ENCODE results near the gene STMN3. TPM values are rescaled to one million over a fixed set of nuclear protein-coding genes. Genes with fewer than 3 reads are reported as not detected.
A peak's percentile ranks its signal among the peaks of the same experiment; 100 is the strongest.

STMN3 gene
- total and polyA plus RNA-seq, 10 of the 15 experiments (the other 5 are each of a cell fraction or from before 2014, with no cell fraction given), result 0.09 to 3.6 (median 1.4) TPM; not detected in 1

- Histone ChIP-seq H3K4me2 (ENCODE audit: control insufficient read depth, insufficient read depth) (no peak overlapping the region), H3K27me3 (replicated peaks in 1 of 2; ENCODE audit: control insufficient read depth in 2 of 2, insufficient read depth in 2 of 2, low read length in 1 of 2) (no peaks in the 10 kb centered on the region), H2AFZ (ENCODE audit: control insufficient read depth, low read depth, low read length) (no peak overlapping the region), H3K4me1 (ENCODE audit: control insufficient read depth, insufficient read depth, low read length) (no peaks in the 10 kb centered on the region), H3K4me3 (no peak overlapping the region), H3K27ac (ENCODE audit: control insufficient read depth, insufficient read depth) (no peak overlapping the region), H3K9me3 (replicated peaks; ENCODE audit: control insufficient read depth, insufficient read depth, low read length) (no peaks in the 10 kb centered on the region), H3K36me3 (ENCODE audit: control insufficient read depth in 2 of 2, insufficient read depth in 2 of 2, low read length in 1 of 2) (peaks cover 1 to 4% of the 10 kb centered on the region in 2 experiments; a peak in 2 of 4 replicates), H3K9ac (ENCODE audit: control insufficient read depth, insufficient read depth, low read length) (no peak overlapping the region), H4K20me1 (ENCODE audit: control insufficient read depth, insufficient read depth) (no peaks in the 10 kb centered on the region), H3K79me2 (ENCODE audit: control insufficient read depth, insufficient read depth, low read length) (no peaks in the 10 kb centered on the region)
- SMC1A ChIA-PET (ENCODE audit: uncharacterized antibody, unreplicated experiment), result no interaction called here
- TF ChIP-seq, protein P1, sequence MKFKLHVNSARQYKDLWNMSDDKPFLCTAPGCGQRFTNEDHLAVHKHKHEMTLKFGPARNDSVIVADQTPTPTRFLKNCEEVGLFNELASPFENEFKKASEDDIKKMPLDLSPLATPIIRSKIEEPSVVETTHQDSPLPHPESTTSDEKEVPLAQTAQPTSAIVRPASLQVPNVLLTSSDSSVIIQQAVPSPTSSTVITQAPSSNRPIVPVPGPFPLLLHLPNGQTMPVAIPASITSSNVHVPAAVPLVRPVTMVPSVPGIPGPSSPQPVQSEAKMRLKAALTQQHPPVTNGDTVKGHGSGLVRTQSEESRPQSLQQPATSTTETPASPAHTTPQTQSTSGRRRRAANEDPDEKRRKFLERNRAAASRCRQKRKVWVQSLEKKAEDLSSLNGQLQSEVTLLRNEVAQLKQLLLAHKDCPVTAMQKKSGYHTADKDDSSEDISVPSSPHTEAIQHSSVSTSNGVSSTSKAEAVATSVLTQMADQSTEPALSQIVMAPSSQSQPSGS (IDR thresholded peaks at IDR 0.05; ENCODE audit: low read length), result no peak
- 0 out of 3 replicates have a peak, but pooled peaks of 1 of the 2 experiments have one; percentile 12 for TF ChIP-seq EGR1 (IDR thresholded peaks at IDR 0.05; ENCODE audit: borderline replicate concordance in 1 of 2, low read depth in 2 of 2, low read length in 2 of 2)
- DNase-seq (ENCODE audit: low read depth, low spot score) (no peak), ATAC-seq (no peak), FAIRE-seq (no peak)
- BruUV-seq (replicated peaks), result no TSS peak
- in situ Hi-C loops (cut with MboI), result no loop called here
- WGBS (ENCODE audit: insufficient coverage, insufficient replicate concordance, low lambda C conversion rate, missing lambda C conversion rate), result 87% methylated on average over 31 of the region's 38 CpGs
- RAD21 ChIA-PET (ENCODE audit: unreplicated experiment), result no interaction called here
- intact Hi-C loops (cut with micrococcal nuclease; ENCODE audit: unreplicated experiment), result no loop called here
- POLR2A ChIA-PET, result no interaction called here
- CTCF ChIA-PET, result interaction anchor here (0.8 kb wide), 1 partner anchor 106 kb away, joined by 4 read pairs; no protein-coding TSS in a partner anchor
These were observed 25.6 kb upstream of the STMN3 start for GRCh38 chr20:63678667-63679465.

DNA sequence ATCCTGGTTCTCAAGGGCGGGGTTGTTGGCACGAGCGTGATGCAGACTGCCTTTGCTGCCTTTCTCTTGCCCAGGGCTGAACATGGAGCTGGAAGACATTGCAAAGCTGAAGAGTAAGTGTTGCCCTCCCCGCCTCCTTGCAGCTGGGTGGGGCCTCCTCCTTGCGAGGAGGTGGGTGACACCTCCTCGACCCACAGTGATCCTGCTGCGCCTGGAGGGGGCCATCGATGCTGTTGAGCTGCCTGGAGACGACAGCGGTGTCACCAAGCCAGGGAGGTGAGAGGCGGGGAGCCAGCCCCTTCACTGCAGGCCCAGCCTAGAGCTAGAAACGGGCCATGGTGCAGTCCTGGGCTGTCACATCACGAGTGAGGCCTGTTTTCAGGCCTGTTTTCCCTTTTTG is 24.8 kb upstream of the STMN3 start:
- H2AFZ ChIP-seq (ENCODE audit: control insufficient read depth, low read depth, low read length), result no peak overlapping the region
- H3K79me2 ChIP-seq (ENCODE audit: control insufficient read depth, insufficient read depth, low read length), result no peaks in the 10 kb centered on the region
- CTCF ChIA-PET, result interaction anchor here (0.8 kb wide), 1 partner anchor 107 kb away, joined by 4 read pairs; no protein-coding TSS in a partner anchor
- no peak overlapping the region for H3K4me2 ChIP-seq (ENCODE audit: control insufficient read depth, insufficient read depth)
- no TSS peak for BruUV-seq (replicated peaks)
- peaks cover 1 to 4% of the 10 kb centered on the region in 2 experiments; a peak in 2 of 4 replicates for H3K36me3 ChIP-seq (ENCODE audit: control insufficient read depth in 2 of 2, insufficient read depth in 2 of 2, low read length in 1 of 2)
- SMC1A ChIA-PET (ENCODE audit: uncharacterized antibody, unreplicated experiment), result no interaction called here
- intact Hi-C loops (cut with micrococcal nuclease; ENCODE audit: unreplicated experiment), result no loop called here
- no peak for FAIRE-seq
- H3K9me3 ChIP-seq (replicated peaks; ENCODE audit: control insufficient read depth, insufficient read depth, low read length), result no peaks in the 10 kb centered on the region
- H4K20me1 ChIP-seq (ENCODE audit: control insufficient read depth, insufficient read depth), result no peaks in the 10 kb centered on the region
- no peak overlapping the region for H3K4me3 ChIP-seq
- DNase-seq (ENCODE audit: low read depth, low spot score), result no peak
- H3K27me3 ChIP-seq (replicated peaks in 1 of 2; ENCODE audit: control insufficient read depth in 2 of 2, insufficient read depth in 2 of 2, low read length in 1 of 2), result no peaks in the 10 kb centered on the region
- POLR2A ChIA-PET, result no interaction called here
- no peak for ATAC-seq
- no peak overlapping the region for H3K9ac ChIP-seq (ENCODE audit: control insufficient read depth, insufficient read depth, low read length)
- 81% methylated on average over 13 of the region's 13 CpGs for WGBS (ENCODE audit: insufficient coverage, insufficient replicate concordance, low lambda C conversion rate, missing lambda C conversion rate)
- RAD21 ChIA-PET (ENCODE audit: unreplicated experiment), result no interaction called here
- no peaks in the 10 kb centered on the region for H3K4me1 ChIP-seq (ENCODE audit: control insufficient read depth, insufficient read depth, low read length)
- no peak overlapping the region for H3K27ac ChIP-seq (ENCODE audit: control insufficient read depth, insufficient read depth)
- in situ Hi-C loops (cut with MboI), result no loop called here
- no peak for TF ChIP-seq ZZZ3 (IDR thresholded peaks at IDR 0.05; ENCODE audit: control insufficient read depth, insufficient read length, low read depth)
- no peak for TF ChIP-seq MEF2B (IDR thresholded peaks at IDR 0.05; ENCODE audit: partially characterized antibody, poor library complexity, severe bottlenecking)
- TF ChIP-seq TCF7 (IDR thresholded peaks at IDR 0.05; ENCODE audit: borderline replicate concordance), result no peak
- TF ChIP-seq BMI1 (IDR thresholded peaks at IDR 0.05; ENCODE audit: borderline replicate concordance), result no peak
- TF ChIP-seq, protein P2, sequence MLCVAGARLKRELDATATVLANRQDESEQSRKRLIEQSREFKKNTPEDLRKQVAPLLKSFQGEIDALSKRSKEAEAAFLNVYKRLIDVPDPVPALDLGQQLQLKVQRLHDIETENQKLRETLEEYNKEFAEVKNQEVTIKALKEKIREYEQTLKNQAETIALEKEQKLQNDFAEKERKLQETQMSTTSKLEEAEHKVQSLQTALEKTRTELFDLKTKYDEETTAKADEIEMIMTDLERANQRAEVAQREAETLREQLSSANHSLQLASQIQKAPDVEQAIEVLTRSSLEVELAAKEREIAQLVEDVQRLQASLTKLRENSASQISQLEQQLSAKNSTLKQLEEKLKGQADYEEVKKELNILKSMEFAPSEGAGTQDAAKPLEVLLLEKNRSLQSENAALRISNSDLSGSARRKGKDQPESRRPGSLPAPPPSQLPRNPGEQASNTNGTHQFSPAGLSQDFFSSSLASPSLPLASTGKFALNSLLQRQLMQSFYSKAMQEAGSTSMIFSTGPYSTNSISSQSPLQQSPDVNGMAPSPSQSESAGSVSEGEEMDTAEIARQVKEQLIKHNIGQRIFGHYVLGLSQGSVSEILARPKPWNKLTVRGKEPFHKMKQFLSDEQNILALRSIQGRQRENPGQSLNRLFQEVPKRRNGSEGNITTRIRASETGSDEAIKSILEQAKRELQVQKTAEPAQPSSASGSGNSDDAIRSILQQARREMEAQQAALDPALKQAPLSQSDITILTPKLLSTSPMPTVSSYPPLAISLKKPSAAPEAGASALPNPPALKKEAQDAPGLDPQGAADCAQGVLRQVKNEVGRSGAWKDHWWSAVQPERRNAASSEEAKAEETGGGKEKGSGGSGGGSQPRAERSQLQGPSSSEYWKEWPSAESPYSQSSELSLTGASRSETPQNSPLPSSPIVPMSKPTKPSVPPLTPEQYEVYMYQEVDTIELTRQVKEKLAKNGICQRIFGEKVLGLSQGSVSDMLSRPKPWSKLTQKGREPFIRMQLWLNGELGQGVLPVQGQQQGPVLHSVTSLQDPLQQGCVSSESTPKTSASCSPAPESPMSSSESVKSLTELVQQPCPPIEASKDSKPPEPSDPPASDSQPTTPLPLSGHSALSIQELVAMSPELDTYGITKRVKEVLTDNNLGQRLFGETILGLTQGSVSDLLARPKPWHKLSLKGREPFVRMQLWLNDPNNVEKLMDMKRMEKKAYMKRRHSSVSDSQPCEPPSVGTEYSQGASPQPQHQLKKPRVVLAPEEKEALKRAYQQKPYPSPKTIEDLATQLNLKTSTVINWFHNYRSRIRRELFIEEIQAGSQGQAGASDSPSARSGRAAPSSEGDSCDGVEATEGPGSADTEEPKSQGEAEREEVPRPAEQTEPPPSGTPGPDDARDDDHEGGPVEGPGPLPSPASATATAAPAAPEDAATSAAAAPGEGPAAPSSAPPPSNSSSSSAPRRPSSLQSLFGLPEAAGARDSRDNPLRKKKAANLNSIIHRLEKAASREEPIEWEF (IDR thresholded peaks at IDR 0.05; ENCODE audit: insufficient replicate concordance, low read depth, low read length), result no peak
